Loucy (cell line): ENCODE measurements around the gene GRN.

Experiments used
- EZH2phosphoT487 ChIP-seq: fragments of 200-600 bp; IDR thresholded peaks from 2 replicates; pipeline ENCODE4 v1.6.1; 2018; ENCODE audit warnings: antibody characterized with exemption, mild to moderate bottlenecking, moderate library complexity, borderline replicate concordance
- TF ChIP-seq, protein P1 (sequence below): fragments of 200-600 bp; sonication (generic); conservative IDR thresholded peaks from 2 replicates; pipeline ENCODE4 v1.5.1; 2014; ENCODE audit warnings: mild to moderate bottlenecking, antibody characterized with exemption, low read length

DNA sequence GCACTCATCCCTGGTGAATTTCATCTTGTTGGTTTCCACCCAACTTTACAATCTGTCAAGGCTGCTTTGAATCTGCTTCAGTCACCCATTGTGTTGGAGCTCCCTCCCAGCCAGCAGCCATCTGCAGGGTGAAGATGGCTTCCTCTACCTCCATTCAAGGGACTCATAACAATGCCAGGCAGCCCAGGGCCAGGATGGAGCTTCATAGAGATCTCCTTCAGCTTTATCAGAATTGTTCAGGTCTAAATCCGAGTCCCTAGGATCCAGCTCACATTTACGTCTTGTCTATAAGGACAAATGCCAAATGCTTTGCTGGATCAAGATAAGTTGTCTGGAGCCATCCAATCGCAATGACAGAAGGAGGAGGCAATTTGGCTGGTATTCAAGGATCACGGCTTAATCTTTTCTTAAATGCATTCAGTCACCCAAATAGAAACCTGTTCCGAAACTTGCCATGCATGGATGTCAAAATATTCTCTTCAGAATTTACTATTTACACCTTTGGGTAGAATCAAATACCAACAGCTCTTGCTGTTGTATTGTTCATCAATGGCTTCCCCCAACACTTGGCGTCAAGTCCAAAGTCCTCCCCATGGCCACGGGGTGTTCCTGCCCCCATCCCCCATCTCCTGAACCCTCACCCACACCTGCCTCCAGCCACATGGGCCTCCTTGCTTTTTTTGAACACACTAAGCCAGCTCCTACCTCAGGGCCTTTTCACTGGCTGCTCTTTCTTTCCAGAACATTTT, 22.3 kb downstream of the GRN start:
- TF ChIP-seq, protein P1, sequence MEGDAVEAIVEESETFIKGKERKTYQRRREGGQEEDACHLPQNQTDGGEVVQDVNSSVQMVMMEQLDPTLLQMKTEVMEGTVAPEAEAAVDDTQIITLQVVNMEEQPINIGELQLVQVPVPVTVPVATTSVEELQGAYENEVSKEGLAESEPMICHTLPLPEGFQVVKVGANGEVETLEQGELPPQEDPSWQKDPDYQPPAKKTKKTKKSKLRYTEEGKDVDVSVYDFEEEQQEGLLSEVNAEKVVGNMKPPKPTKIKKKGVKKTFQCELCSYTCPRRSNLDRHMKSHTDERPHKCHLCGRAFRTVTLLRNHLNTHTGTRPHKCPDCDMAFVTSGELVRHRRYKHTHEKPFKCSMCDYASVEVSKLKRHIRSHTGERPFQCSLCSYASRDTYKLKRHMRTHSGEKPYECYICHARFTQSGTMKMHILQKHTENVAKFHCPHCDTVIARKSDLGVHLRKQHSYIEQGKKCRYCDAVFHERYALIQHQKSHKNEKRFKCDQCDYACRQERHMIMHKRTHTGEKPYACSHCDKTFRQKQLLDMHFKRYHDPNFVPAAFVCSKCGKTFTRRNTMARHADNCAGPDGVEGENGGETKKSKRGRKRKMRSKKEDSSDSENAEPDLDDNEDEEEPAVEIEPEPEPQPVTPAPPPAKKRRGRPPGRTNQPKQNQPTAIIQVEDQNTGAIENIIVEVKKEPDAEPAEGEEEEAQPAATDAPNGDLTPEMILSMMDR: no peak
- no peak for TF ChIP-seq EZH2phosphoT487
